Vagina (tissue), 2 donors: ENCODE data around the gene CPNE8.

Experiments used
- POLR2A ChIP-seq, 2 donors: fragments of 450-650 bp; IDR thresholded peaks; one replicate each; pipeline ENCODE4 v1.6.1; 2017; ENCODE audit warnings: antibody characterized with exemption in 2 of 2, mild to moderate bottlenecking in 2 of 2, moderate library complexity in 2 of 2
- POLR2AphosphoS5 ChIP-seq, 2 donors: sonication (generic); formaldehyde crosslinking; IDR thresholded peaks; one replicate each; pipeline ENCODE4 v1.9.0; 2017; ENCODE audit warnings: antibody characterized with exemption in 2 of 2, mild to moderate bottlenecking in 2 of 2, low read depth in 1 of 2; ENCODE audit not compliant: insufficient read depth in 1 of 2
- TF ChIP-seq, protein P1 (sequence below), 3 experiments: fragments of 450-650 bp in 2 of 3; fragments of 200-600 bp in 1 of 3; sonication (generic) in 1 of 3; IDR thresholded peaks; one replicate each; pipeline ENCODE4 v1.5.1; 2017 to 2019; ENCODE audit warnings: antibody characterized with exemption in 3 of 3, mild to moderate bottlenecking in 2 of 3, moderate library complexity in 2 of 3

DNA sequence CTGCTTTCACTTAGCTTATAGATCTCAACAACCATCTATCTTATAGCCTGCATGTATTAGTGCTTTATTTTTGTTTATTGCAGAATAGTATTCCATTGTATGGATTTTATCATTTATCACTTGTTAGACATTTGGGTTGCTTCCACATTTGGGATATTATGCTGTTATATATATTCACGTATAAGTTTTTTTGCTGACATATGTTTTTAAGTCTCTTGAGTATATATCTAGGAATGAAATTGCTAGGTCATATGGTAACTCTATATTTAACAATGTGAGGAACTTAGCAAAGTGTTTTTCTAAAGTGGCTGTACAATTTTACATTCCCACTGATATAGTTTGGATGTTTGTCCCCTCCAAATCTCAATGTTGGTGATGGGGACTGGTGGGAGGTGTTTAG is 208.1 kb downstream of the CPNE8 start:
- TF ChIP-seq POLR2A (IDR thresholded peaks at IDR 0.05) (no peak), POLR2AphosphoS5 (IDR thresholded peaks at IDR 0.05; ENCODE audit: insufficient read depth in 1 of 2, low read depth in 1 of 2) (no peak)
- TF ChIP-seq, protein P1, sequence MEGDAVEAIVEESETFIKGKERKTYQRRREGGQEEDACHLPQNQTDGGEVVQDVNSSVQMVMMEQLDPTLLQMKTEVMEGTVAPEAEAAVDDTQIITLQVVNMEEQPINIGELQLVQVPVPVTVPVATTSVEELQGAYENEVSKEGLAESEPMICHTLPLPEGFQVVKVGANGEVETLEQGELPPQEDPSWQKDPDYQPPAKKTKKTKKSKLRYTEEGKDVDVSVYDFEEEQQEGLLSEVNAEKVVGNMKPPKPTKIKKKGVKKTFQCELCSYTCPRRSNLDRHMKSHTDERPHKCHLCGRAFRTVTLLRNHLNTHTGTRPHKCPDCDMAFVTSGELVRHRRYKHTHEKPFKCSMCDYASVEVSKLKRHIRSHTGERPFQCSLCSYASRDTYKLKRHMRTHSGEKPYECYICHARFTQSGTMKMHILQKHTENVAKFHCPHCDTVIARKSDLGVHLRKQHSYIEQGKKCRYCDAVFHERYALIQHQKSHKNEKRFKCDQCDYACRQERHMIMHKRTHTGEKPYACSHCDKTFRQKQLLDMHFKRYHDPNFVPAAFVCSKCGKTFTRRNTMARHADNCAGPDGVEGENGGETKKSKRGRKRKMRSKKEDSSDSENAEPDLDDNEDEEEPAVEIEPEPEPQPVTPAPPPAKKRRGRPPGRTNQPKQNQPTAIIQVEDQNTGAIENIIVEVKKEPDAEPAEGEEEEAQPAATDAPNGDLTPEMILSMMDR (IDR thresholded peaks at IDR 0.05), result no peak
